SK-N-SH treated with all-trans-retinoic acid at 6 μM for 48 hours (cell line): ENCODE measurements around the gene DDHD1.

Experiments used
- ATAC-seq: fragments of 200-7000 bp; cut with Tn5 transposase; 3 replicates; pipeline ENCODE4 v1.9.1; 2020; ENCODE audit warnings: mild to moderate bottlenecking, moderate library complexity
- ARNTL ChIP-seq: fragments of 450-650 bp; formaldehyde crosslinking; IDR thresholded peaks from 2 replicates; pipeline ENCODE4 v1.5.0; 2020; ENCODE audit warnings: low read depth, mild to moderate bottlenecking, moderate library complexity, borderline replicate concordance
- BACH2 ChIP-seq: fragments of 250-450 bp; sonication (Bioruptor Pico); IDR thresholded peaks from 2 replicates; pipeline ENCODE4 v1.9.0; 2021; ENCODE audit warnings: mild to moderate bottlenecking, borderline replicate concordance
- CSDC2 ChIP-seq: fragments of 250-450 bp; sonication (Bioruptor Pico); IDR thresholded peaks from 2 replicates; pipeline ENCODE4 v1.5.0; 2020; ENCODE audit warnings: mild to moderate bottlenecking, moderate library complexity
- ESRRG ChIP-seq: fragments of 250-450 bp; sonication (Bioruptor Pico); IDR thresholded peaks from 2 replicates; pipeline ENCODE4 v1.6.1; 2021; ENCODE audit warnings: mild to moderate bottlenecking
- GLIS3 ChIP-seq: fragments of 250-450 bp; sonication (Bioruptor Pico); IDR thresholded peaks from 2 replicates; pipeline ENCODE4 v1.5.0; 2020; ENCODE audit warnings: mild to moderate bottlenecking, moderate library complexity
- ISL1 ChIP-seq: fragments of 250-450 bp; sonication (Bioruptor Pico); IDR thresholded peaks from 2 replicates; pipeline ENCODE4 v2.1.2; 2022; ENCODE audit warnings: mild to moderate bottlenecking, moderate library complexity
- OSR1 ChIP-seq: fragments of 250-450 bp; sonication (Bioruptor Pico); IDR thresholded peaks from 2 replicates; pipeline ENCODE4 v1.8.0; 2022; ENCODE audit warnings: moderate library complexity, mild to moderate bottlenecking, inconsistent platforms
- PPARA ChIP-seq: fragments of 250-450 bp; sonication (Bioruptor Pico); IDR thresholded peaks from 2 replicates; pipeline ENCODE4 v1.5.0; 2020; ENCODE audit warnings: mild to moderate bottlenecking, borderline replicate concordance
- RARB ChIP-seq: fragments of 250-450 bp; sonication (Bioruptor Pico); IDR thresholded peaks from 2 replicates; pipeline ENCODE4 v1.8.0; 2021; ENCODE audit warnings: mild to moderate bottlenecking, moderate library complexity
- SNAI2 ChIP-seq: fragments of 250-450 bp; sonication (Bioruptor Pico); IDR thresholded peaks from 2 replicates; pipeline ENCODE4 v1.5.0; 2020; ENCODE audit warnings: mild to moderate bottlenecking, moderate library complexity
- TCF4 ChIP-seq: fragments of 250-450 bp; sonication (Bioruptor Pico); IDR thresholded peaks from 2 replicates; pipeline ENCODE4 v1.8.0; 2021; ENCODE audit warnings: mild to moderate bottlenecking, moderate library complexity, borderline replicate concordance
- TOX ChIP-seq: fragments of 250-450 bp; sonication (Bioruptor Pico); IDR thresholded peaks from 2 replicates; pipeline ENCODE4 v1.8.0; 2021; ENCODE audit warnings: mild to moderate bottlenecking, moderate library complexity, borderline replicate concordance
- ZC3H10 ChIP-seq: fragments of 250-450 bp; sonication (Bioruptor Pico); IDR thresholded peaks from 2 replicates; pipeline ENCODE4 v1.5.1; 2021; ENCODE audit warnings: mild to moderate bottlenecking, moderate library complexity
- ZFP3 ChIP-seq: fragments of 250-450 bp; sonication (Bioruptor Pico); IDR thresholded peaks from 2 replicates; pipeline ENCODE4 v1.5.0; 2020; ENCODE audit warnings: mild to moderate bottlenecking, moderate library complexity
- ZFP30 ChIP-seq: fragments of 450-650 bp; formaldehyde crosslinking; IDR thresholded peaks from 2 replicates; pipeline ENCODE4 v1.5.0; 2022; ENCODE audit warnings: mild to moderate bottlenecking, moderate library complexity
- ZNF565 ChIP-seq: fragments of 450-650 bp; formaldehyde crosslinking; conservative IDR thresholded peaks from 2 replicates; pipeline ENCODE4 v1.5.0; 2020; ENCODE audit warnings: low read depth, mild to moderate bottlenecking, moderate library complexity
- ZNF70 ChIP-seq: fragments of 450-650 bp; formaldehyde crosslinking; IDR thresholded peaks from 2 replicates; pipeline ENCODE4 v1.5.0; 2020; ENCODE audit warnings: mild to moderate bottlenecking, moderate library complexity
- ZNF8 ChIP-seq: fragments of 450-650 bp; formaldehyde crosslinking; IDR thresholded peaks from 2 replicates; pipeline ENCODE4 v1.5.0; 2020; ENCODE audit warnings: mild to moderate bottlenecking, moderate library complexity
- TF ChIP-seq, protein P1 (sequence below): fragments of 250-450 bp; sonication (Bioruptor Pico); IDR thresholded peaks from 2 replicates; pipeline ENCODE4 v1.5.0; 2020; ENCODE audit warnings: mild to moderate bottlenecking, moderate library complexity
- TF ChIP-seq, protein P2 (sequence below): fragments of 250-450 bp; sonication (Bioruptor Pico); IDR thresholded peaks from 2 replicates; pipeline ENCODE4 v1.5.1; 2021; ENCODE audit warnings: mild to moderate bottlenecking, moderate library complexity
- TF ChIP-seq, protein P3 (sequence below): fragments of 250-450 bp; sonication (Bioruptor Pico); IDR thresholded peaks from 2 replicates; pipeline ENCODE4 v1.8.0; 2020; ENCODE audit warnings: mild to moderate bottlenecking, moderate library complexity, borderline replicate concordance
- TF ChIP-seq, protein P4 (sequence below): fragments of 250-450 bp; sonication (Bioruptor Pico); IDR thresholded peaks from 2 replicates; pipeline ENCODE4 v1.5.1; 2020; ENCODE audit warnings: low read depth, mild to moderate bottlenecking, moderate library complexity
- TF ChIP-seq, protein P5 (sequence below): fragments of 250-450 bp; sonication (Bioruptor Pico); IDR thresholded peaks from 2 replicates; pipeline ENCODE4 v1.8.0; 2021; ENCODE audit warnings: low read depth, mild to moderate bottlenecking, moderate library complexity, borderline replicate concordance

The DDHD1 gene

DNA sequence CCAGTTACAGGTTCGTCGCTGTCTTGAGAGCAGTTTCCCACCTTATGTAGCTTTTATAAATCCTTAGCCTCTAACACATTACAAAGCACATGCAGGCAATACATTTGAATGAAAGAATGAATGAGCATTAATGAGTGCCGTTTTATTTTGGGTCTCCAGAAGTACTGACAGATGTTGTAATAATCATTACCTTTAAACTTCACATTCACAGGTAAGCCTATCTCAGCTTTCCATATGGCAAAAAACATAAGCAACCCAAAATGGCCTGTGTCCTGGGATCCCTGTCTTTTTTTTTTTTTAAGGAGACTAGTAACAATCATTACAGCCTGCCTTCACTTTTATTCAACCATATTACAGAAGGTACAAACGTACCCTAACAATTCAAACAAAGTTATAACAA lies 149.3 kb downstream of the DDHD1 start (continued):
- no peak for TF ChIP-seq ZNF565 (CRISPR knock-in tag)

DNA sequence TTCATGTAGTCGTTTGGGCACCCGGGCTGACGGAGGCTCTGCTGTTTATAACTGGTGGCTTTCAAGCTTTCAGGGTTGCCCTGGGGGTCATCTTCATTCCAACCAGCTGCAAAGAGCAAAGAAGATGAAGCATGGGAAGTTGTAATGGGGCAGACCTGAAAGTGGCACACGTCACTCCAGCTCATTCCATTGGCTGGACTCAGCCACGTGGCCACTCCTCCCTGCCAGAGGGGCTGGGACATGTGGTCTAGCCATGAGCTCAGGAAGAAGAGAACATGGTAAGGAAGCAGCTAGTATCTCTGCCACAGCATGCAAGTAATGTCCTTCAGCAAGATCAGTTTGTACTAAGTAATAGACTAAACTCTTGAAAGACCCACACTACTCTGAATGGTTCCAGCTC lies 150.5 kb downstream of the DDHD1 start:
- no peak; the same call in 2 of the 3 replicates for ATAC-seq
- TF ChIP-seq ARNTL = no peak
- TF ChIP-seq, protein P1, sequence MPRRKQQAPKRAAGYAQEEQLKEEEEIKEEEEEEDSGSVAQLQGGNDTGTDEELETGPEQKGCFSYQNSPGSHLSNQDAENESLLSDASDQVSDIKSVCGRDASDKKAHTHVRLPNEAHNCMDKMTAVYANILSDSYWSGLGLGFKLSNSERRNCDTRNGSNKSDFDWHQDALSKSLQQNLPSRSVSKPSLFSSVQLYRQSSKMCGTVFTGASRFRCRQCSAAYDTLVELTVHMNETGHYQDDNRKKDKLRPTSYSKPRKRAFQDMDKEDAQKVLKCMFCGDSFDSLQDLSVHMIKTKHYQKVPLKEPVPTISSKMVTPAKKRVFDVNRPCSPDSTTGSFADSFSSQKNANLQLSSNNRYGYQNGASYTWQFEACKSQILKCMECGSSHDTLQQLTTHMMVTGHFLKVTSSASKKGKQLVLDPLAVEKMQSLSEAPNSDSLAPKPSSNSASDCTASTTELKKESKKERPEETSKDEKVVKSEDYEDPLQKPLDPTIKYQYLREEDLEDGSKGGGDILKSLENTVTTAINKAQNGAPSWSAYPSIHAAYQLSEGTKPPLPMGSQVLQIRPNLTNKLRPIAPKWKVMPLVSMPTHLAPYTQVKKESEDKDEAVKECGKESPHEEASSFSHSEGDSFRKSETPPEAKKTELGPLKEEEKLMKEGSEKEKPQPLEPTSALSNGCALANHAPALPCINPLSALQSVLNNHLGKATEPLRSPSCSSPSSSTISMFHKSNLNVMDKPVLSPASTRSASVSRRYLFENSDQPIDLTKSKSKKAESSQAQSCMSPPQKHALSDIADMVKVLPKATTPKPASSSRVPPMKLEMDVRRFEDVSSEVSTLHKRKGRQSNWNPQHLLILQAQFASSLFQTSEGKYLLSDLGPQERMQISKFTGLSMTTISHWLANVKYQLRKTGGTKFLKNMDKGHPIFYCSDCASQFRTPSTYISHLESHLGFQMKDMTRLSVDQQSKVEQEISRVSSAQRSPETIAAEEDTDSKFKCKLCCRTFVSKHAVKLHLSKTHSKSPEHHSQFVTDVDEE (CRISPR knock-in tag) = no peak
- TF ChIP-seq ZFP30 (CRISPR knock-in tag) = no peak
- no peak for TF ChIP-seq ZFP3 (CRISPR knock-in tag)
- no peak for TF ChIP-seq TCF4 (CRISPR knock-in tag)
- TF ChIP-seq SNAI2 = no peak
- TF ChIP-seq ZNF70 (CRISPR knock-in tag) = no peak
- TF ChIP-seq GLIS3 (CRISPR knock-in tag) = no peak
- TF ChIP-seq RARB (CRISPR knock-in tag) = no peak
- TF ChIP-seq, protein P2, sequence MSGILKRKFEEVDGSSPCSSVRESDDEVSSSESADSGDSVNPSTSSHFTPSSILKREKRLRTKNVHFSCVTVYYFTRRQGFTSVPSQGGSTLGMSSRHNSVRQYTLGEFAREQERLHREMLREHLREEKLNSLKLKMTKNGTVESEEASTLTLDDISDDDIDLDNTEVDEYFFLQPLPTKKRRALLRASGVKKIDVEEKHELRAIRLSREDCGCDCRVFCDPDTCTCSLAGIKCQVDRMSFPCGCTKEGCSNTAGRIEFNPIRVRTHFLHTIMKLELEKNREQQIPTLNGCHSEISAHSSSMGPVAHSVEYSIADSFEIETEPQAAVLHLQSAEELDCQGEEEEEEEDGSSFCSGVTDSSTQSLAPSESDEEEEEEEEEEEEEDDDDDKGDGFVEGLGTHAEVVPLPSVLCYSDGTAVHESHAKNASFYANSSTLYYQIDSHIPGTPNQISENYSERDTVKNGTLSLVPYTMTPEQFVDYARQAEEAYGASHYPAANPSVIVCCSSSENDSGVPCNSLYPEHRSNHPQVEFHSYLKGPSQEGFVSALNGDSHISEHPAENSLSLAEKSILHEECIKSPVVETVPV (CRISPR knock-in tag) = no peak
- TF ChIP-seq ZC3H10 = no peak
- no peak for TF ChIP-seq TOX
- no peak for TF ChIP-seq ESRRG (CRISPR knock-in tag)
- no peak for TF ChIP-seq BACH2 (CRISPR knock-in tag)
- no peak for TF ChIP-seq ZNF8
- TF ChIP-seq, protein P3, sequence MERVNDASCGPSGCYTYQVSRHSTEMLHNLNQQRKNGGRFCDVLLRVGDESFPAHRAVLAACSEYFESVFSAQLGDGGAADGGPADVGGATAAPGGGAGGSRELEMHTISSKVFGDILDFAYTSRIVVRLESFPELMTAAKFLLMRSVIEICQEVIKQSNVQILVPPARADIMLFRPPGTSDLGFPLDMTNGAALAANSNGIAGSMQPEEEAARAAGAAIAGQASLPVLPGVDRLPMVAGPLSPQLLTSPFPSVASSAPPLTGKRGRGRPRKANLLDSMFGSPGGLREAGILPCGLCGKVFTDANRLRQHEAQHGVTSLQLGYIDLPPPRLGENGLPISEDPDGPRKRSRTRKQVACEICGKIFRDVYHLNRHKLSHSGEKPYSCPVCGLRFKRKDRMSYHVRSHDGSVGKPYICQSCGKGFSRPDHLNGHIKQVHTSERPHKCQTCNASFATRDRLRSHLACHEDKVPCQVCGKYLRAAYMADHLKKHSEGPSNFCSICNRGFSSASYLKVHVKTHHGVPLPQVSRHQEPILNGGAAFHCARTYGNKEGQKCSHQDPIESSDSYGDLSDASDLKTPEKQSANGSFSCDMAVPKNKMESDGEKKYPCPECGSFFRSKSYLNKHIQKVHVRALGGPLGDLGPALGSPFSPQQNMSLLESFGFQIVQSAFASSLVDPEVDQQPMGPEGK (CRISPR knock-in tag) = no peak
- TF ChIP-seq, protein P4, sequence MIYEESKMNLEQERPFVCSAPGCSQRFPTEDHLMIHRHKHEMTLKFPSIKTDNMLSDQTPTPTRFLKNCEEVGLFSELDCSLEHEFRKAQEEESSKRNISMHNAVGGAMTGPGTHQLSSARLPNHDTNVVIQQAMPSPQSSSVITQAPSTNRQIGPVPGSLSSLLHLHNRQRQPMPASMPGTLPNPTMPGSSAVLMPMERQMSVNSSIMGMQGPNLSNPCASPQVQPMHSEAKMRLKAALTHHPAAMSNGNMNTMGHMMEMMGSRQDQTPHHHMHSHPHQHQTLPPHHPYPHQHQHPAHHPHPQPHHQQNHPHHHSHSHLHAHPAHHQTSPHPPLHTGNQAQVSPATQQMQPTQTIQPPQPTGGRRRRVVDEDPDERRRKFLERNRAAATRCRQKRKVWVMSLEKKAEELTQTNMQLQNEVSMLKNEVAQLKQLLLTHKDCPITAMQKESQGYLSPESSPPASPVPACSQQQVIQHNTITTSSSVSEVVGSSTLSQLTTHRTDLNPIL = no peak
- TF ChIP-seq, protein P5, sequence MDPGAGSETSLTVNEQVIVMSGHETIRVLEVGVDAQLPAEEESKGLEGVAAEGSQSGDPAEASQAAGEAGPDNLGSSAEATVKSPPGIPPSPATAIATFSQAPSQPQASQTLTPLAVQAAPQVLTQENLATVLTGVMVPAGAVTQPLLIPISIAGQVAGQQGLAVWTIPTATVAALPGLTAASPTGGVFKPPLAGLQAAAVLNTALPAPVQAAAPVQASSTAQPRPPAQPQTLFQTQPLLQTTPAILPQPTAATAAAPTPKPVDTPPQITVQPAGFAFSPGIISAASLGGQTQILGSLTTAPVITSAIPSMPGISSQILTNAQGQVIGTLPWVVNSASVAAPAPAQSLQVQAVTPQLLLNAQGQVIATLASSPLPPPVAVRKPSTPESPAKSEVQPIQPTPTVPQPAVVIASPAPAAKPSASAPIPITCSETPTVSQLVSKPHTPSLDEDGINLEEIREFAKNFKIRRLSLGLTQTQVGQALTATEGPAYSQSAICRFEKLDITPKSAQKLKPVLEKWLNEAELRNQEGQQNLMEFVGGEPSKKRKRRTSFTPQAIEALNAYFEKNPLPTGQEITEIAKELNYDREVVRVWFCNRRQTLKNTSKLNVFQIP (CRISPR knock-in tag) = no peak
- TF ChIP-seq OSR1 (CRISPR knock-in tag) = no peak

DNA sequence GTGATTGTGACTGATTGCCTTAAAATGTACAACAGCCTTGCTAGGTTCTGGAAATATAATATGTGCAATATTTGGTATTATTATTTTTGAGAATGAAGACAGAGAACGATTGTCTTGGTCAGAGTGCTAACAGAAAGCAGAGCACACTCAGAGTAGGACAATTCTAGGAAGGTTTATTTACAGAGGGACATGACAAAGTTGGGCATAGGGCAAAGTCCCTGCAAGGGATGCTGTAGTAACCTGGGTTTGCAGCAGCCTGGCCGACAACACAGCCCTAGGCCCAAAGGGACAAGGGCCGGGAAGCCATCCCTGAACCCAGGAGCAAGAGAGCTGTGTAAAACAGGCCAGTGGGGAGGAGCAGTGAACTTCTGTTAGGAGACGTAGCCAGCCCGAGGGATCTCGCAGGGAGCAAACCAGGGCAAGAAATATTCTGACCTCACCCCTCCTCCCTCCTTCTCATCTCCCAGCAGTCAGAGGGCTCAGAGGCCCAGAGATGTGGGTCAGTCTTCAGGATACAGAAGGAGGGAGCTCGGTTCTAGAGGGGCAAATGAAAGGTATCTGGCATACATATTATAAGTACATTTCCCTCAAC lies 151.2 kb downstream of the DDHD1 start:
- ATAC-seq = no peak
- TF ChIP-seq ZFP30 (CRISPR knock-in tag) = no peak
- TF ChIP-seq ZFP3 (CRISPR knock-in tag) = no peak
- TF ChIP-seq ZNF8 = no peak
- TF ChIP-seq CSDC2 (CRISPR knock-in tag) = no peak
- no peak for TF ChIP-seq ESRRG (CRISPR knock-in tag)
- TF ChIP-seq ZC3H10 = no peak
- no peak for TF ChIP-seq ISL1 (CRISPR knock-in tag)
- no peak for TF ChIP-seq TCF4 (CRISPR knock-in tag)
- no peak for TF ChIP-seq PPARA (CRISPR knock-in tag)
- no peak for TF ChIP-seq SNAI2
- TF ChIP-seq, protein P5 (CRISPR knock-in tag) = no peak
- no peak for TF ChIP-seq RARB (CRISPR knock-in tag)
- no peak for TF ChIP-seq OSR1 (CRISPR knock-in tag)
- TF ChIP-seq ZNF70 (CRISPR knock-in tag) = no peak
- no peak for TF ChIP-seq GLIS3 (CRISPR knock-in tag)
- TF ChIP-seq ZNF565 (CRISPR knock-in tag) = no peak
- TF ChIP-seq, protein P4 = no peak
- TF ChIP-seq, protein P2 (CRISPR knock-in tag) = no peak
